Retinal pigment epithelial cell (primary cell): Measurements from ENCODE around the gene ZNF107.

Source experiments
- DNase-seq: peaks from one replicate; pipeline ENCODE4 v3.0.0-alpha.2; 2010; ENCODE audit warnings: low read depth
- H3K4me3 ChIP-seq: 2 replicates; pipeline ENCODE4 v1.5.1; 2011; ENCODE audit warnings: mild to moderate bottlenecking, low read length, control low read depth, moderate library complexity
- TF ChIP-seq, protein P1 (sequence below): conservative IDR thresholded peaks from 2 replicates; pipeline ENCODE4 v1.5.1; 2011; ENCODE audit warnings: low read depth, low read length, control low read depth, inconsistent platforms

Gene ZNF107

DNA sequence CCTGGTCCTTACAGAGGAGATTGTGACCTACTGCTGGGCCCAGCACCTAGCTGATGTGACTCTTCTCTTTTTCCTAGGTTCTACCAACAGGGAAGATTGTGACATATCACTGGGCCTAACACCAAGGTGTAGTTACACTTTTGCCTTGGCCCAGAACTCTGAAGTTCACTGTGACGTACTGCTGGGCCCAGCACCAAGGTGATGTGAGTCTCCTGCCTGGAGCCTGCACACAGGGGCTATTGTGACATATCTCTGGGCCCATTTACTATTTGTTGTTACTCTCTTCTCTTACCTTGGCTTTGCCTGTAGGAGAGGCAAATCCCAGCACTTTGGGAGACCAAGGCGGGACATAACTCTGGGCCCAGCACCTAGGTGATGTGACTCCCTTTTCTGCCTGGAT is 23.1 kb upstream of the ZNF107 start:
- no peak overlapping the region for H3K4me3 ChIP-seq
- TF ChIP-seq, protein P1, sequence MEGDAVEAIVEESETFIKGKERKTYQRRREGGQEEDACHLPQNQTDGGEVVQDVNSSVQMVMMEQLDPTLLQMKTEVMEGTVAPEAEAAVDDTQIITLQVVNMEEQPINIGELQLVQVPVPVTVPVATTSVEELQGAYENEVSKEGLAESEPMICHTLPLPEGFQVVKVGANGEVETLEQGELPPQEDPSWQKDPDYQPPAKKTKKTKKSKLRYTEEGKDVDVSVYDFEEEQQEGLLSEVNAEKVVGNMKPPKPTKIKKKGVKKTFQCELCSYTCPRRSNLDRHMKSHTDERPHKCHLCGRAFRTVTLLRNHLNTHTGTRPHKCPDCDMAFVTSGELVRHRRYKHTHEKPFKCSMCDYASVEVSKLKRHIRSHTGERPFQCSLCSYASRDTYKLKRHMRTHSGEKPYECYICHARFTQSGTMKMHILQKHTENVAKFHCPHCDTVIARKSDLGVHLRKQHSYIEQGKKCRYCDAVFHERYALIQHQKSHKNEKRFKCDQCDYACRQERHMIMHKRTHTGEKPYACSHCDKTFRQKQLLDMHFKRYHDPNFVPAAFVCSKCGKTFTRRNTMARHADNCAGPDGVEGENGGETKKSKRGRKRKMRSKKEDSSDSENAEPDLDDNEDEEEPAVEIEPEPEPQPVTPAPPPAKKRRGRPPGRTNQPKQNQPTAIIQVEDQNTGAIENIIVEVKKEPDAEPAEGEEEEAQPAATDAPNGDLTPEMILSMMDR, result no peak
- no peak for DNase-seq

DNA sequence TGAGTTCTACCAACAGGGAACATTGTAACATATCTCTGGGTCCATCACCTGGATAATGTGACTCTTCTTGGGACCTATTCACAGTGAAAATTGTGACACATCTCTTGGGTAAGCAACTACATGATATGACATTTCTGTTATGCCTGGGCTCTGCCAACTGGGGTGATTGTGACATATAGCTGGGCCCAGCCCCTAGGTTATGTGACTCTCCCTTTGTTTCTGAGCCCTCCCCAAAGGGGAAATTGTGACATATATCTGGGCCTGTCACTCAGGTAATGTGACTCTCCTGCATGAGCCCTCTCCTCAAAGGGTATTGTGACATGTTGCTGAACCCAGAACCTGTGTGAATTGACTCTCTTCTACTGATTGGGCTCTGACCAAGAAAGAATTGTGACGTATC is 22.4 kb upstream of the ZNF107 start:
- H3K4me3 ChIP-seq, result no peak overlapping the region
- TF ChIP-seq, protein P1, result no peak
- no peak for DNase-seq

DNA sequence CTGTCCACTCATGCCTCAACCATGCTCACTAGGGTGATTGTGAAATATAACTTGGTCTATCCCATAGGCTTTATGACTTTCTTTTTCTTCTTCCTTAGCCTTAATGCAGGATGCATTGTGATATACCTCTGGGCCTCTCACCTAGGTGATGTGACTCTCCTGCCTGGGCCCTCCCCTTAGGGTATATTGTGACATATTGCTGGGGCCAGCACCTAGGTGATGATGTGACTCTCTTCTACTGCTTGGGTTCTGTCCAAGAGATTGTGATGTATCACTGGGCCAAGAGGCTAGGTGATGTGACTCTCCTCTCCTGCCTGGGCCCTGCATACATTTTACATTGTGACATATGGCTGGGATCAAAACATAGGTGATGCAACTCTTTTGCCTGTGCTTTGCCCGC is 14.7 kb upstream of the ZNF107 start:
- no peak overlapping the region for H3K4me3 ChIP-seq
- no peak for DNase-seq
- TF ChIP-seq, protein P1, result no peak

DNA sequence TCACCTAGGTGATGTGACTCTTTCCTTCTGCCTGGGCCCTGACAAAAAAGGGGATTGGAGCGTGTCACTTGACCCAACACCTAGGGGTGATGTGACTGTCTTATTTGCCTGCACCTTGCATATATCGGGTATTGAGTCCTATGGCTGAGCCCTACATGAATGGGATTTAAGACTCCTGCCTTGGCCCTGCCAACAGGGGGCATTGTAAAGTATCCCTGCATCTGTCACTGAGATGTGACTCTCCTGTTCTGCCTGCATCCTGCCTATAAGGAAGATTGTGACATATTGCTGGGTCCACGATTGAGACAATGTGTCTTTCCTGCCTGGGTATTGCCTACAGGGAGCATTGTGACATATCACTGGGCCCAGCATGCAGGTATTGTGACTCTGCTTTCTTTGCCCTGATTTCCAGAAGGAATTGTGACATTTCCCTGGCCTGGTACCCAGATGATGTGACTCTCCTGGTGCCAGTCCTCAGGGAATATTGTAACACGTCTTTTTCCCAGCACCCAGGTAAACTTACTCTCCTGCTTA is 14.2 kb upstream of the ZNF107 start:
- H3K4me3 ChIP-seq, result no peak overlapping the region
- TF ChIP-seq, protein P1, result no peak
- DNase-seq, result no peak

DNA sequence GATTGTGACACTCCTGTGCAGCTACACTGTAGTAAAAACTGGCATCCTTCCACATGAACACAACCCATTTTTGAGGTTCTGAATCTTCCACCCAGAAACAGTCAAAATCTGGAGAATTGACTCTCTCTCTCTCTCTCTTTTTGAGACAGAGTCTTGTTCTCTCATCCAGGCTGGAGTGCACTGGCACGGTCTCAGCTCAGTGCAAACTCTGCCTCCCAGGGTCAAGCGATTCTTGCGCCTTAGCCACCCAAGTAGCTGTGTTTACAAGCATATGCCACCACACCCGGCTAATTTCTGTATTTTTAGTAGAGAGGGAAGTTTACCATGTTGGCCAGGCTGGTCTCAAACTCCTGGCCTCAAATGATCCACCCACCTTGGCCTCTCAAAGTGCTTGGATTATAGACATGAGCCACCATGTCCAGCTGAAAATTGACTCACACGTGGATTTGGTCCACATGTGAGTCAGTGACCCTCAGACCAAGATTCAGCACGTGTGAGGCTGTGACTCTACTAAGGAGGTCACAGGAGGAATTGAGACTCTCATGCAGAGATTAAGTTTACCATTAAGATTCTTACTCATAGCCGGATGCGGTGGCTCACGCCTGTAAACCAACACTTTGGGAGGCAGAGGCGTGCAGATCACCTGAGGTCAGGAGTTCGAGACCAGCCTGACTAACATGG is 12.1 kb upstream of the ZNF107 start:
- H3K4me3 ChIP-seq, result no peak overlapping the region
- no peak for DNase-seq
- TF ChIP-seq, protein P1, result no peak

DNA sequence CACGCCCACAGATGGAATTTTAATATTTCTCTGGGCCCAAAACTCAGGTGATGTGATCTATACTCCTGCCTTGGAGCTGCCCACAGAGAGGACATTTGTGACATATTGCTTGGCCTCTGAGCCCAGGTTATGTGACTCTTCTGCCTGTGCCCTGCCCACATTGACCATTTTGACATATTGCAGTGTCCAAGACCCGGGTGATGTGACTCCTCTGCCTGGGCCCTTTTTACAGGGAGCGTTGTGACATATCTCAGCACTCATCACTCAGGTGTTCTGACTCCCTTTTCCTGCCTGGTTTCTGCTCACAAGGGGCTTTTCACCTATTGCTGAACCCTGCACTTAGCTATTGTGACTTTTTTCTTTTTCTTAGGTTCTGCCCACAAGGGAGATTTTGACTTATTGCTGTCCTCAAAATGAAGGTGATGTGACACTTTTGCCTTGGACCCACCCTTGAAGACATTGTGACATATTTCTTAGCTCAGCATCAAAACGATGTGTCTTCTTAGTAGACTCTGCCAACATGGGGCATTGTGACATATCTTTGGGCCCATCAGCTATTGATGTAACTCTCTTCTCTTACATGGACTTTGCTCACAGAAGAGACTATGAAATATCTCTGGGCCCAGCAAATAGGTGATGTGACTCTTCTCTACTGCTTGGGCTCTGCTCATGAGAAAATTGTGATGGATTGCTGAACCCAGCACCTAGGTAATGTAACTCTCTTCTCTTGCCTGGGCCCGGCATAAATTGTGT is 11.0 kb upstream of the ZNF107 start:
- TF ChIP-seq, protein P1, result no peak
- no peak for DNase-seq
- no peak overlapping the region for H3K4me3 ChIP-seq

DNA sequence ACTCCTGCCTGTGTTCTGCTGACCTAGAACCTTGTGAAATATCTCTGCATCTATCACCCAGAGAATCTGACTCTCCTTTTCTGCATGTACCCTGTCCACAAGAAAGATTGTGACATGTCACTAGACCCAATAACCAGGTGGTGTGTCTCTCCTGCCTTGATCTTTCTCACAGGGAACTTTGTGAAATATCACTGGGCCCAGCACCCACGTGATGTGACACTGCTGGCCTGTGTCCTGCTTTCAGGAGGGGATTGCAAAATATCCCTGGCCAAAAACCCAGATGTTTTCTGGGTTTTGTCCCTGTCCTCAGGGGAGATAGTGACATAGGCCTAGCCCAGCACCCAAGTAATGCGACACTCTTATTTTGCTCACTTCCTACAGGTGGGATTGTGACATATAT is 10.1 kb upstream of the ZNF107 start:
- TF ChIP-seq, protein P1, result no peak
- DNase-seq, result no peak
- no peak overlapping the region for H3K4me3 ChIP-seq
